DMS79 treated with DMSO at 0.1 percent for 48 hours (cell line): ENCODE results near the gene TNFAIP3.
A peak's percentile ranks its signal among the peaks of the same experiment; 100 is the strongest.

Experiments used
- DNase-seq: peaks from one replicate; lab custom pipeline; 2025; lab: John Stamatoyannopoulos, UW

The TNFAIP3 gene

GRCh38 chr6:137902699-137903098, 35.6 kb downstream of the TNFAIP3 start:
- DNase-seq, result no peak

DNA sequence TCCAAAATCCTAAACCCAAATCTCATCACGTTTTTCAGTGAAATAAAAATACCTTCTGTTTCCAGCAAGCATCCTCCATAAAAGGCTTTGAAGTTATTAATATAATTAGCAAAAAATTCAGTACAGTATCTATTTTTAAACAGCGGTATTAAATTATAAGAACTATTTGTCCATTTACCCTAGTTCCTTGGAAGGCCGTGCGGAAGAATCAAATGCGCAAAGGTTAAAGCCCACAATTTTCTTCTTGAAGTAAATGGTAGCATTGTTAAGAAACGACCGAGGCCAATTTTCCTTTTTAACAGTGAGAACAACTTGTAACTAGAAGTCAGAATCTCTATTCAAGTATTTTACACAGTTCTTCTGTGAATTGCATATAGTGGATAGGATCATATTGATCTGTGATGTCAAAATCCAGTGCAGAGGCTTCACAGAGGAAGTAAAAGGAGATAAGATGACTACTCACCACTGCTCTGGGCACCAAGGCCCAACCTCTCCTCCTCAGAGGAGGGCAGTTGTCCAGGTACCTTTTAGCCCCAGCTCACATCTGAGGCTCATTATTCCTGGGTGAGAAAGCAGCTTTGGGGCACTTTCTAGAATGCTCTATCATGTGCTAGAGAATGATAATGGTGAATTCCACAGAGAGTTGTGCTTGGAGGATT, 36.3 kb downstream of the TNFAIP3 start:
- no peak for DNase-seq

DNA sequence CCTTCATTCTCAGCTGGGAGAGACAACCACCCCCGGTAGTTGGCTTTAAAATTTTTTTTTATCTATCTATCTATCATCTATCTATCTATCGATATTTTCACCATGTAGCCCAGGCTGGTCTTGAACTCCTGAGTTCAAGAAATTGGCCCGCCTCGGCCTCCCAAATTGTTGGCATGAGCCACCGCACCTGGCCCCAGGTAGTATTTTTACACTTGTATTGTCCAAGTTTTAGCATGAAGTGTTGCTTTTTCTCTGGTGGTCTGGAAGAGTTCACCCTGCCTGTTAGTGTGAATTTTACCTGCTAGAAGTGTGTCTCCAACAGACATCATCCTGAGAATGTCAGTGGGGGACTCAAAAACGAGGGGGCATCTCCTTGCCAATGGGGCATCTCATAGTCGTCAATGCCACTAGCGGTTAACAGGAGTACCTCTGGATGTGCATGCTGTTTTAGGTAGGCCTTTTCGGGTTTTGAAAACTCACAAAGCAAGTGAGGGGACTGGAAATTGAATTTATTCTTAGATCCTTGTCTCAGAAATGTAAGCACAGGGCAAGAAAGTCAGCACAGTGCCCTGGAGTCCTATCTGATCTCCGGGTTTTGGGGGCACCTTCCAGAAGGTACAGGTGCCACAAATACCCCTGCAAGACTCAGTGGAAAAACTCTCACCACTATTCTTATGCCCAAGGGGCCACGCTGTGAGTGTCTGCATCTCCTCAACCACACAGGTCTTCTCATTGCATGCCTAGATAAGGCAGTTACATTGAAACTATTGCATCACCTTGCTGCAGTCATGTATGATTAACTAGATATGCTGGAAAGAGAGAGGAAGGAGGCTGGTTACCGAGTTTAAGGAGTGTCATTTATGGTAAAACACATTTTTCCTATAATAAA, 37.1 kb downstream of the TNFAIP3 start:
- no peak for DNase-seq

- DNase-seq, result no peak
Observed at GRCh38 chr6:137904822-137905617, 38.0 kb downstream of the TNFAIP3 start.

- DNase-seq, result no peak
Observed at GRCh38 chr6:137906020-137906472, 39.0 kb downstream of the TNFAIP3 start.

- no peak for DNase-seq
Observed at GRCh38 chr6:137907170-137907569, 40.1 kb downstream of the TNFAIP3 start.

DNA sequence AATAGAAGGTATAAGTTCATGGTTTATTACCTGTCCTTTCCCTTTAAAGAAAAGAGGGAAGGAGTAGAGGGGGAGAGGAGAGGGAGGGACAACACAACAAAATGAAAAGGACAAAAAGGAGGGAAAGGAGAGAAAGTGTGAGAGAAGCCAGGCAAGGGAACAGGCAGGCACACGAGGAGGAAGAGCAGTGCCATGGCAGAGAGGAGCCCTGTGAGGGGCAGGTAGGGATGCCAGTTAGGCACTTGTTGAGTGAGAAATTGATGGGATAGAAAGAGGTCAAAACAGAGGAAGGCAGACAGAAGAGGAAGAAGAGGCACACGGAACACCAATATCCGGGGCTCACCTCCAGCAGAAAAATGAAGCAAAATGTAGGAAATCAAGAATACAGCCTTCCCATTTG, 42.5 kb downstream of the TNFAIP3 start:
- no peak for DNase-seq

GRCh38 chr6:137910424-137910834, 43.4 kb downstream of the TNFAIP3 start:
- DNase-seq, result no peak

DNA sequence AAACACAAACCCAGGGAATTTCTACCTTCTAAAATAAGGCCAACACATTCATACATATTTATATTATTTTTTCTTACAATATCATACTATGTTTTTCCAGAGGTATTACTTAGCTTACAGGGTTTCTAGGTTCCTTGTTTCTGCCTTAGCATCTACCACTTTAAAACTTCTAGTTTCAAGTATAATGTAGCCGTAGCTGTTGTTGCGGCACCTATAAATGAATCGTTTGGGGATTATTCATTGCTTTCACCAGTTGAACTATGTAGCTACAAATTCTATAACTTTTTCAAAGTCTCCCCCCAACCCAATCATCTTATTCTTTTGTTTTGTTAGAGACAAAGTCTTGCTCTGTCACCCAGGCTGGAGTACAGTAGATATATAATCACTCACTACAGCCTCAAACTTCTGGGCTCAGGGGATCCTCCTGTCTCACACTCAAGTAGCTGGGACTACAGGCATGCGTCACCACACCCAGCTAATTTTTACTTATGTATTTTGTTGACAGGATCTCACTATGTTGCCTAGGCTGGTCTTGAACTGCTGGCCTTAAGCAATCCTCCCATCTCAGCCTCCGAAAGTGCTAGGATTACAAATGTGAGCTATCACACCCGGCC, 43.9 kb downstream of the TNFAIP3 start:
- no peak for DNase-seq

DNA sequence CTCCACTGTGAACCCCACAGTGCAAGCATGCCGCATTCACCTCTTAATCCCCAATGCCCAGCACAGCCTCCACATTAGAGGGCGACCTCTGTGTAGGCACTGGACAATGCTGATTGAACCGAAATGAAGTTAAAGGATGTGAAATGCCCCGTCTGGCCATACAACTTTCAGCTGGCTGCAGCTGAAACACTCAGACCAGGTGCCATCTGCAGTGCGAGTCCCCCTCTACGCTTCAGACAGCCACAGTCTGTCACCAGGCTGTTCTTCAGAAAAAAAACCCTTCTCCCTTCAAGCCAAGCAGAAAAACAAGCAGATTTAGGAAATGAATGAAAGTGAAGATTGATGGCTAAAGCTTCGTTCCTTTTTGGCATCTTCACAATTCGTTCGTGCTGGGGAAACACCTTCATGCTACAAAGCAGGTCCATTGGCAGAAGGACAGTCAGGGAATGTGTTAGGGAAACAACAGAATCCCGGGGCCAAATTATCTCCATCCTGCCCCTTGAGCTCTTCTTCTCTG, 44.7 kb downstream of the TNFAIP3 start:
- no peak for DNase-seq

DNA sequence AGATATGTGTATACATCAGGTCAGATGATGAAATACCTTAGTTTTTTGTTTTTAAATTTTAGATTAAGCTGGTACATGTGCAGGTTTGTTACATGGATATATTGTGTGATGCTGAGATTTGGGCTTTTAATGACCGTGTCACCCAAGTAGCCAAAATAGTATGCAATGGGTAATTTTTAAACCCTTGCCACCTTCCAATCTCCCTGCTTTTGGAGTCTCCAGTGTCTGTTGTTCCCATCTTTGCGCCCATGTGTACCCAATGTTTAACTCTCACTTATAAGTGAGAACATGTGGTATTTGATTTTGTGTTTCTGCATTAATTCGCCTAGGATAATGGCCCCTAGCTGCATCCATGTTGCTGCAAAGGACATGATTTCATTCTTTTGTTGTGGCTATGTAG, 45.8 kb downstream of the TNFAIP3 start:
- DNase-seq, result no peak

- no peak for DNase-seq
Observed at GRCh38 chr6:137913434-137913833, 46.4 kb downstream of the TNFAIP3 start.

GRCh38 chr6:137913996-137914529, 47.0 kb downstream of the TNFAIP3 start:
- DNase-seq, result no peak

DNA sequence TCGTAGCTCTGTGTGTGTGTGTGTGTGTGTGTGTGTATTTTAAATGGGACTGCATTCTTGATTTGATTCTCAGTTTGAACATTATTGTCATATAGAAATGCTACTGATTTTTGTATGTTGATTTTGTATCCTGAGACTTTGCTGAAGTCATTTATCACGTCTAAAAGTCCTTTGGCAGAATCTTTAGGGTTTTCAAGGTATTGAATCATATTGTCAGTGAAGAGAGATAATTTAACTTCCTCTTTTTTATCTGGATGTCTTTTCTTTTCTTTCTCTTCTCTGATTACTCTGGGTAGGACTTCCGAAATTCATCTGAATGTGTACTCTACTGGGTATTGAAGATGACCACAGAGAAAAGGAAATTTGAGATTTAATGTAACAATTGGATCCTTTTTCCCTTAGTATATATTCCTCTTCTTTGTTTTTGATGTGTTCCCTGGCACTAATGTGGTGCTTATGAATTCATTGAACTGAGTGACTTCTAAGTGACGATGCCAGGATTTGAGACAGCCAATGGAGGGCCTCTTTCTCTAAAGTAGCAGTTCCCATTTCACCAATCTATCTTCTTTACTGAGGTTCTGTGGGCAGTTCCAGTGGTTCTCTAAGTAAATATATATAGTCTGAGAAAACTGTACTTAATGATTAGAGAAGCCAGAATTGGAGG, 47.6 kb downstream of the TNFAIP3 start:
- DNase-seq, result peak; percentile 26

GRCh38 chr6:137915790-137916189, 48.7 kb downstream of the TNFAIP3 start:
- no peak for DNase-seq

GRCh38 chr6:137917551-137918325, 50.7 kb downstream of the TNFAIP3 start:
- no peak for DNase-seq

DNA sequence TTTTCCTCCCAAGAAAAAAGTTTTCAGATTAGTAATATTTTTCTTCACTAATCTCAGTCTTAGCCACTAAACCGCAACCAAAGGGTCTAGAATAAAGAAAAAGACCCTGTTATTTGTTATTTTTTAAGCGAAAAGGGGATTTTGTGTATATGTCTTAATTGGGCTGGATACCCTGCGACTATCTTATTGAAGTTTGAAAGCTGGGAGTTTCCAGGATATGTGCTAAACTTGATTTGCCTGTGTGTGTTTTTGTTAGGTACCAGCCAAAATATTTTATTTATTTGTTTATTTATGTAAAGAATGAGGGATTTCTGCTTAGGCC, 52.4 kb downstream of the TNFAIP3 start:
- DNase-seq, result no peak

DNA sequence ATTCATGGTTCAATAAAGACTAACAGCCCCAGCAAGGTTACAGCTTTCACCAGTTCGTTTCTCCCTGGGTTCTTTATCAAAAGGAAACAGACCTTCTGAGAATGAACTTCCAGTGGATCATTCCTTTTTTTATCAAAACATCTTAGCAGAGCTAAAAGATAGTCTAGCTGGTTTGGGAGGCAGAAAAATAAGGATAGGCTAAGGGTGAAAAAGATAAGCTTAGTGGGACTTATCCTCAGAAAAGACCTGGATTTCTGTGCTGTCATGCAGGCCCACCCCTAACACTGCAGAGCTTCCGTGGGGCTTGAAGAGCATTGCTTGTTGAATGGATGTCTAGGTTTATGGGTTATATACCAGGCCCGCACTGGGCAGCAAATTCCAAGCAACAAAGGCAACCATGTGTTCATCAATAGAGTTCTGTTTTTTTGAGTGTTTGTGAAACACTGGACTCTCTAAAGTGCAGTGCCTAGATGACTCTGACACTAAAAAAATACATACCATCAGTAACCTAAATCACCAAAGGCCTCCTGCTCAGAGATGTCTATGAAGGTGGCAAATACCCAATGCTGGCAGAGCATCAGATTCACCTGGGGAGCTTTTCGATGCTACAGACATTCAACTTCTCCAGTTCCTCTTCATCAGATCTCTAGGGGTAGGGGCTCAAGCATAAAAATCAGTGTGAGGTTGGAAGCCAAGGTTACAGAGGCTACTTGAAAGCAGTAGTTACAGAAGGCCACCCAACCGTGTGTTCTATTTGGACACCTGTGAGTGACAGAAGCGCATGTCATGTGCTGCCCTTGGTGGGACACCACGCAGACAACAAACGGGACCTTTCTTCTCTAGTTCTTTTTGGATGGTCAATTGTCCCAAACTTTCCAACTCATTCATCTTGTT, 53.0 kb downstream of the TNFAIP3 start:
- no peak for DNase-seq

DNA sequence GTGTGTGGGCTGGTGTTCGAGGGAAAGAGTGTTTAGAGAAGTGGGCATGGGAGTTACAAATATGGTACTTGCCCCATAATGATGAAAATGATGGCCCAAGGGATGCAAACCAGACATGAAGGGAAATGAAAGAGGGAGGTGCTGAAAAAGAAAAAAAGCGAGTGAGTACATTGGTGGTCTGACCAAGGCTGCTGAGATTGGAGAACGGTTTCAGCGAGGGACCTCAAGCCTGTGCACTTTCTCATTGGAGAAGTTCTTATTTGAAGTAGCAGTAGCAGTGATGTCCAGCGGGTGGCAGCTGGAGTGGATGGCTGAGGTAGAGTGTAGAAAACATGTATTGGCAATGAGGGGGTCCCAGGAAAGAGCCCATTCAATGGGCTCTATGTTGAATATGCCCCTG, 54.8 kb downstream of the TNFAIP3 start:
- DNase-seq, result no peak
